Activated CD8-positive, alpha-beta memory T cell treated with anti-CD3 and anti-CD28 coated beads for 1 hour (primary cell): ENCODE measurements around the gene PNLIPRP2.

ENCODE experiments used
- DNase-seq, 2 donors: peaks; one replicate each; pipeline ENCODE4 v3.0.0-alpha.2; 2020; ENCODE audit warnings: low read depth in 1 of 2; ENCODE audit errors: extremely low read depth in 1 of 2

Gene PNLIPRP2

DNA sequence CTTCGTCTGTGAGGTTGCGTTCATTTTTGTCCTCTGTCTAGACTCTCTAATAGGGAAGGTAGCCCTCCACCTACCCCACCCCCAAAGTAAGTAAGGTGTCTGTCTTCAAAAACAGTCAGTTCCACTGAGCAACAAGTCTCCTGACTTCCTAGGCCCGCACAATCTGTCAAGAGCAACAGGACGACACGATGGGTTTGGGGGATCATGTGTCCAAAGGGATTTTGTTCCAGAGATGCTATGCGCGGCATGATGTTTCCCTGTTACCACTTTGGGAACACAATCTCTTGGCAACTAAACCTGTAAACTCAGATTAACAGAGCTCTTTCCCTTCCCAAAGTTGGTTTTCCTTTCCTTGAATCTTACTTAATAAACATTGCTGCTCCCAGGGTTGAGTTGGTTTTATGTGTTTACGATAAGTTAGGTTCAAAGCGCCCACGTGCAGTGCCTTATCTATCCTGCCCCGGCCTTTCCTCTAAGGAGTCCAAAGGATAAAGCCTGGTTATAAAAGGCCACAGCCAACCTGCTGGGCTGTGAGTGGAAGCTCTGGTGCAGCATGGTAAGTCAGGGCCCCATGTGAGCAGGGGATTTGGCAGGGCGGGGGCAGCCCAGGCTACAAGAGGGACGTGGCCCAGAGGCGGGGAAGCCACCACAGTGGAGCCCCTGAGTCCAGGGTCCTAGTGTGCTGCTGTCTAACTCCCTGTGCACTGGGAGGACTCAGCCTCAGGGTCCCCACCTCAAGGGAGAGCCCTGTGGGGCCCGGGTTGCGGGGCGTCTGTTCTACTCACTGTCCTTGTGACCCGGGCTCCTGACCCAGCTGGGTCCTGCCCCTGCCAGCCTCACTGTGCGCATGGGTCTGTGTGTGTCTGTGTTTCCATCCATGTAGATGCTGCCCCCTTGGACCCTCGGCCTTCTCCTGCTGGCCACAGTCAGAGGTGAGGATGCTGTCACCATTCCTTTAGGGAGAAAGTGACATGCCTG lies at the start of gene PNLIPRP2:
PNLIPRP2 (plus strand) TSS at position 531 of the 978 bp plus-strand sequence.
- no peak for DNase-seq

DNA sequence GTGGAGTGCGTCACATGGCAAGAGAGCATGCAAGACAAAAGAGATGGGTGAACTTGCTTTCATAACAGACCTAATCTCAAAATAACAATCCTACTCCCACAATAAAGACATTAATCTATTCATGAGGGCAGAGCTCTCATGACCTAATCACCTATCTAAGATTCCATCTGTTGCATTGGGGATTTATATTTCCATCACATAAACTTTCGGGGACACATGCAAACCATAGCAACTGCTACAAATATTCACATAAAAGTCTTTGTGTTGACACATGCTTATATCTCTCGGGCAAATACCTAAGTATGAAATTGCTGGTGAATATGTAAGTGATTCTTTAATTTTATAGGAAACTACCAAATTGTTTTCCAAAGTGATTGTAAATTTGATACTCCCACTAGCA lies 46.0 kb upstream of the PNLIPRP2 start:
- no peak for DNase-seq

DNA sequence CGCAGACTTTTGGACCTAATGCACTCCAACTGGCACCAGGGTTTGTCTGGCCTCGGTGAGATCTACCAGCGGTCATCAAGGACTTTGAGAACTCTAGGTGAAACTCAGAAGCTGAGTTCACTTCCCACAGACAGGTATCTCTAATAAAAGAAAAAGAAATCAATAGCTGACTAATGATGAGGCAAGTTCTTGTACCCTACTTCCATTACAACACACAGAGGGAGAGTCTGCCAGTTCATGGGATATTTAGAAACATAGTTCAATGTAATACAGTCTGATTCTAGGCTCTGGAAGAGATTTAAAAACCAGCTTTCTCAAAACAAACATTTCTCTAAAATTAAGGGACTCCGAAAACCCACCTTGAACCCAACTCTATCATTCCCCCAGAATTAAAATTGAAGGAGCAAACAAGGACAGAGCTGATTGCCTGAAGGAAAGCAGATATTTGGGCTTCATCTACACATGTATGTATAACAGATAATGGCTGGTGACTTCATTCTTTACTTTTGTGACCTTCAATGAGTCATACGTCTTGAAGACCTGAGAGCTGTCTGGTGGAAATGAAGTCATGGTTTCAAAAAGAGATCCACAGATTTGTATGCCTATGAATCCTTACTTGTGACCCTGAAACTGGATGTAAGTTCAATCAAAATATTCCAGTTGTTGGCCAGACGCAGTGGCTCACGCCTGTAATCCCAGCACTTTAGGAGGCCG lies 32.7 kb upstream of the PNLIPRP2 start:
- DNase-seq, result no peak

DNA sequence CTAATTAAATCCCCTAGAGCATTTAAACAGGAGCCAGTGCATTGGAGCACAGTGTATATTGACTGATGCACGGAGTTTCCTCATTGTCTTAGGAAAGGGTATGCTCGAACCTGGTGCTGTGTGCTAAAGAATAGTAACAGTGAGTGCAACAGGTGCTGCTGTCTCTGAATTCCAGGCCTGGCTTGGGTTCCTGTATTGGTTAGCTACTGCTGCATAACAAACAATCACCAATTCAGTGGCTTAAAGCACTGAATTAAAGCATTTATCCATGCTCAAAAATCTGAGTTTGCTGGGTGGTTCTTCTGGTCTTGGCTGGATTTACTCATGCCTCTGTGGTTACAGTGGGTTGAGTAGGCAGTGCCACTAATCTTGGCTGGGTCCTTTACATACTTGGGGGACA lies 31.8 kb upstream of the PNLIPRP2 start:
- no peak for DNase-seq

DNA sequence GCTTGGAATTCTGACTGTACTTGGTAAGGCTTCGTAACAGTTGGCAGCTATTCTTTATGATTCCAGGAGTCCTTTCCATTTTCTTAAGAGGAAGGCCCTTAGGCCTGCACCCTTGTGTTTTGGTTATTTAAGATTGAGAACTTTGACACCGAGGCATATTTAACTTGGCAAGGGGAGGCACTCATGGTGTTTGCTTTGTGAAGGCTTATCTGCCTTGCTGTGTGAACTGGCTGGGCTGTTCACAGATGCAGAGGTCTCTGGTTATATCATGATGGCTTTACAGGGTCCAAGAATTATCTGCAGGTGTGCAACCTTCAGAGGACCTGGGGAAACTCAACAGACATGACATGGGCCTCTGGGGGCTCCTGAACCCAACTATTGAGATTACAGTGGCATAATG lies 30.8 kb upstream of the PNLIPRP2 start:
- DNase-seq, result no peak

DNA sequence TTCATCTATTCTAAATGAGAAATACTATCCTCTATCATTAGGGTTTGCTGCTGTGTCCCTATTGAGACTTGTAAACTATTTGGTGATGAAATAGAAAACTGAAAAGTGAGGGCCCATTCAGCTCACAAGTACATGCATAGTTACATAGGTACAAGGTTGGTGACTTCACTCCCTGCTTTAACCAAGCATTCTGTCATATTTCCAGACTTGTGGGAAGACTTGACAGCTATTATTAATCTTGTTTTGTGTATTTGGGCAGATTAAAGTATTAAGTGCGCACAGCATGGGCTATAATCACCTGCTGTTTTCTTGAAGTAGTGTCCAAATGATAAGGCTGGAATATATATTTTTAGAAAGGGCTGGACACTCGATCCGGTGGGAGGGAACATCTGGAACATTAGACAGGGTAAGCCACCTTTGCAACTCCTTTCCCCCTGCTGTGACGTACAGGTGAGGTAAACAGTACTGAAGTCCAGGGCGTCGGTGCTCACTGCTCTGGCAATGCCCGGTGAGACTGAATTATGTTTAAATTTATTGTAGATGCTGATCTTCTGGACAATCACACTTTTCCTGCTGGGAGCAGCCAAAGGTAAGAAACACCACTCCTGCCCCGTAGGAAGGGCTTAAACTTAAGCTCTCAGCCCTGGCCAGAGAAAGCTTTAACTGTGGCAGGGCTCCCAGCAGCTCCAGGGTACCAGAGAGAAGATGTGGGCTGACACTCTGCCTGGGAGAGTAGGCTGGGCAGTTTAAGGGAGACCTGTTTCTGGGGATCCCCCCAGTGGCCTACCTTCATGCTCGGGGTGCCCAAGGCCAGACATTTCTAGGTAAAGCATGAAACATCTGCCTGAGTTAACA lies 29.9 kb upstream of the PNLIPRP2 start, which contains the start of gene PNLIPRP1:
PNLIPRP1 (plus strand) TSS at position 370 of the 855 bp plus-strand sequence; CDS start at position 541, 171 bp downstream.
- DNase-seq, result no peak

DNA sequence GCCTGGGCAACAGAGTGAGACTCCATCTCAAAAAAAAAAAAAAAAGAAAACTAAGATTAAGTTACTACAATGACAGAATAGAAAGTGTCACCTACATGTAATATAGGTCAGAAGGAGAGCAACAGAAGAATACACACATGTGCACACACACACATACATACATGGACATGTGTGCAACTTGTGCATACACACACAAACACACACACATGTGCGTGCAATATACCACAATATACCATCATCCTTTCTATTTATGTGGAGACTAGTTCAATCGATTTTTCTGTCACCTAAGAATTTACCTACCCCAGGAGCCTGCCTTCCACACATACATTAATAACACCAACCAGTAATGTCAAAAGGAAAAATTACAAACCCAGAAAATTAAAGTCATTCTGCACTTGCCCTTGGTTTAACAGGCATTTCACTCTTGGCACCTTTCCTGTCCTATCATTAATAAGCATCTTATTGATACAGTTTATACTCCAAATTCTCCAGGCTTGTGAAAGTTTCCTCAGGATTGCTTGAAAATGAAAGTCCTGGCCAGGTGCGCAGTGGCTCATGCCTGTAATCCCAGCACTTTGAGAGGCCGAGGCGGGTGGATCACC lies 27.5 kb upstream of the PNLIPRP2 start:
- DNase-seq, result no peak

DNA sequence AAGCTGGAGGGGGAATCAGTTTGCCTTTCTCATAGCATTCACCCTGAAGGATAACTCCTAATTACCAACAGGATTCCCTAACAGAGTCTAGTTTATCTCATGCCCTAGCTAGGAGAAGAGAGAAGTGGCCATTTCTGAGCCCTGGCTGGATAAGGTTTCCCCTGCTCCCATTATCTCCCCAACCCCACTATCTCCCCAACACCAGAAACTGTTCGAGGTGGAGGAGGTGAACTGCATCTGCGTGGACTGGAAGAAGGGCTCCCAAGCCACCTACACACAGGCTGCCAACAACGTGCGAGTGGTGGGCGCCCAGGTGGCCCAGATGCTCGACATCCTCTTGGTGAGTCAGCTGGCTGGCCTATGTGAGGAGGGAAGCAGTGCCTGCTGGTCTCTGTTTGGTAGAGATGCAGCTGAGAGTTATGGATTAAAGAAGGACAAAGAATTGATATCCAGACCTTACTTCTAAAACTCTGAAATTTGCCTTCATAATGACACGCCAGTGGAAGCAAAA lies 26.2 kb upstream of the PNLIPRP2 start:
- no peak for DNase-seq

DNA sequence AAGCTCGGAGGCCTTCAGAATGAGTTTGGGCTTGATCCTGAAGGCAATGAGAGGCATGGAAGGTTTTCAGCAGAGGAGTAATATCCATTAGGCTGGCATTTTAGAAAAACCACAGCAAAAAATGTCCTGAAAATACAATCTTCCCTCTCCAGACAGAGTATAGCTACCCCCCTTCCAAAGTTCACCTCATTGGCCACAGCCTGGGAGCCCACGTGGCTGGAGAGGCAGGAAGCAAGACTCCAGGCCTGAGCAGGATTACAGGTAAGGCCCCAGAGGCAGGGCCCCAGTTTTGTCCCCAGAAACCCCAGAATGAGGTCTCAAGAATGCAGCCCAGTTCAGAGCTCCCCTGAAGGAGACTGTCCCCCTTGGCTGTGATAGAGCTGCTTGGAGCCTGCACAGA lies 24.7 kb upstream of the PNLIPRP2 start:
- DNase-seq, result no peak

DNA sequence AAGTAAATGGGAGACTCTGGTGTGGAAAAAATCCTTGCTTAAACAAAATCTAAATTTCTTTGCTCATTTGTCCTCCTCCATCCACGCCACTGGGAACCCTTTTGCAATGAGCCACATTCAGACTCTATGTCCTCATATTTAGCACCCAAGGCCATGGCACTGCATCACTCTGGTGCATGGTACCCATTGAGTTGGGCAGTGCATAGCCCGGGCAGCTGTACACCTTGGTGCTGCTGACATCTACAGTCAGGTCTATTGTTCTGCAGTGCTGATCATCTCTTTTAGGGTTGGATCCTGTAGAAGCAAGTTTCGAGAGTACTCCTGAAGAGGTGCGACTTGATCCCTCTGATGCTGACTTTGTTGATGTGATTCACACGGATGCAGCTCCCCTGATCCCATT lies 23.2 kb upstream of the PNLIPRP2 start:
- DNase-seq, result no peak

DNA sequence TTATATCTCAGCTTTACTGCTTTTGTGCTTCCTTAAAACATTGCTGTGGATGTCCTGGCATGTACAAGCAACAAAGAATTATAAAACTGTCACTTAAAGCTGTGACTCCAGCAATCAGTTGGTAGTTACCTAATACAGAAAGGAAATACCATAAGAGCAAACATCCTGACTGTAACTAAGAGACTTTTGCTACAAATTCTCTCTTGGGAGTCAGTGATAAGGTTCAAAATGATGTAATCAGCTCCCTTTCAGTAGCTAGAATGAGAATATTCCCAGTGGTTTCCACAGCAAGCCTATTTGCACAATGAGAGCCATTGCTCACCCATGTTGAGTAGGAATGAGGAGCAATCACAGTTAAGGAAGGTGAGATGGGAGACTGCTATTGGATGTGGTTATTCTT lies 22.4 kb upstream of the PNLIPRP2 start:
- no peak for DNase-seq

DNA sequence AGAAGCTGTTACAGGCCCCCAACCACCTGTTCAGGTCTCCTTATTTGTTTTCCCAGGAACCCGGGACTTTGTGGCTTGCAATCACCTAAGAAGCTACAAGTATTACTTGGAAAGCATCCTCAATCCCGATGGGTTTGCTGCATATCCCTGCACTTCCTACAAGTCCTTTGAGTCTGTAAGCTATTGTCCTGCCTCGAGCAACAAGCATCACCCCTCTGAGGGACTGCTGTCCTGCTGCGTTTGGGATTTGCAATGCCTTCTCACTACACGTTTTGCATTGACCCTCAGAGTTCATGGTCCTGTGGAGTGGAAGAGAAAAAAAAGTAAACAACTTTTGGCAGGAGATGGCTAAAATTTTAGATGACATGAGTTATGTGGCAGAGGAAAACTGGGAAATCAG lies 20.8 kb upstream of the PNLIPRP2 start:
- no peak for DNase-seq

DNA sequence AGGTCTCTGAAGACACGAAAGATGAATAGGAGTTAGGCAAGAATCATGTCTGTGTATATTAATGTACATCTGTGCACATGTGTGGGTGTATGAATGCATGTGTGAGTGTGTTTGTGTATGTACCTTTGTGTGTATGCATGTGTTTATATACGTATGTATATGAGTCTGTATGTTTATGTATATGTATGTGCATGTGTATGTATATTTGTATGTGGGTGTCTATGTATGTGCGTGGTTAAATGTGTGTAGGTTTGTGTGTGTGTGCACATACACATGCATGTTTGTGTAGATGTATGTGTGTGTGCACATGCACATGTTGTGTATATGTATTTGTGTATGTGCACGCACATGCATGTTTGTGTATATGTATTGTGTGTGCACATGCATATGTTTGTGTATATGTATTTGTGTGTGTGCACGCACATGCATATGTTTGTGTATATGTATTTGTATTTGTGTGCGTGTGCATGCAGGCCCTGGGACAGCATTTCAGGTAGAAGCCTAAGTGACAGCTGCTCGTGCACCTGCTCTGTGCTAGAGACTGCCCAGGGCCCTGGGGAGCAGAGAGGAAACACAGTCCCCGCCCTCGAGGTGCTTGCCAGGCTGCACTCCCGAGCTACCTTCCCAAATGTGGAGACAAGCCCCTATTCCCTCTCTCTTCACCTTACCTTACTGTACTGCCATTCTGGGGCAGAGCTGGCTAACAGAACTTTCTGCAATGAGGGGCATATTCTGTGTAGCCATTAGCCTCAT lies 17.9 kb upstream of the PNLIPRP2 start:
- no peak for DNase-seq

DNA sequence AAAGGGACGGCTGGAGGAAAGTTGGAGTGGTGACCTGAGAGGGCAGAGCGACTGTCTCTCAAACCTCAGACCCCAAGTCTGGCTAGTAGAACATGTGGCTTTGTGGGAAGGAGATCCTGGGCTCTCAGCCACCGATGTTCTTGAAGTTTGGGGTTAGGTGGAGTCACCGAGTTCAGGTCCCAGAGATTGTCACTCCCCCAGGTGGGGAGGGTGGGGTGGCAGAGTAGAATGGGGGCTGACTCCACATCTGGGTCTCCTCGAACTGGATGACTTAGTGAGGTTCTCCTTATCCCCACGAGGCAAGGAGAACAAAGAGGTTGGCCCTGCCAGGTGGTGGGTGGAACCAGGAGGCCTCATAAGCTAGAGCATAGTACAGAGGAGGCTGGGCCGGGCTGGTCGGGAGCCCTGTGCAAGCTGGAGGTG lies 14.7 kb upstream of the PNLIPRP2 start:
- no peak for DNase-seq

DNA sequence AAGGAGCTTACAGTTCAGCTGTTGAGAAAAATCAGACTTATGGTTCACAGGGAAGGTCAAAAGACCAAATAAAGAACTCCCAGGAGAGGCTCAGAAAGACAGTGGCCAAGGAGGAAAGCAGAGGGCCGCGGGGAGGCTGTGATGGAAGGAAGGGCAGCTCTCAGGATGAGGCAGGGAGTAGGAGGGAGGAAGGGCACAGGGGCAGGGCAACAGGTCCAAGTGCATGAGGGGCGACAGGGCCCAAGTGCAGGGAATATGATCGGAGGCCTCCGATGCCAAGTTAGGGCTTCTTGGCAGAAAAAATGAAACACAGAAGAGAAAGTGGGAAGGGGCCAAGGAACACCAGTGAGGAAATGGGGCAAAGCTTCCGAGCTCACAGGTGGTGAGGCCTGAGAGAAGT lies 13.4 kb upstream of the PNLIPRP2 start:
- DNase-seq, result no peak

DNA sequence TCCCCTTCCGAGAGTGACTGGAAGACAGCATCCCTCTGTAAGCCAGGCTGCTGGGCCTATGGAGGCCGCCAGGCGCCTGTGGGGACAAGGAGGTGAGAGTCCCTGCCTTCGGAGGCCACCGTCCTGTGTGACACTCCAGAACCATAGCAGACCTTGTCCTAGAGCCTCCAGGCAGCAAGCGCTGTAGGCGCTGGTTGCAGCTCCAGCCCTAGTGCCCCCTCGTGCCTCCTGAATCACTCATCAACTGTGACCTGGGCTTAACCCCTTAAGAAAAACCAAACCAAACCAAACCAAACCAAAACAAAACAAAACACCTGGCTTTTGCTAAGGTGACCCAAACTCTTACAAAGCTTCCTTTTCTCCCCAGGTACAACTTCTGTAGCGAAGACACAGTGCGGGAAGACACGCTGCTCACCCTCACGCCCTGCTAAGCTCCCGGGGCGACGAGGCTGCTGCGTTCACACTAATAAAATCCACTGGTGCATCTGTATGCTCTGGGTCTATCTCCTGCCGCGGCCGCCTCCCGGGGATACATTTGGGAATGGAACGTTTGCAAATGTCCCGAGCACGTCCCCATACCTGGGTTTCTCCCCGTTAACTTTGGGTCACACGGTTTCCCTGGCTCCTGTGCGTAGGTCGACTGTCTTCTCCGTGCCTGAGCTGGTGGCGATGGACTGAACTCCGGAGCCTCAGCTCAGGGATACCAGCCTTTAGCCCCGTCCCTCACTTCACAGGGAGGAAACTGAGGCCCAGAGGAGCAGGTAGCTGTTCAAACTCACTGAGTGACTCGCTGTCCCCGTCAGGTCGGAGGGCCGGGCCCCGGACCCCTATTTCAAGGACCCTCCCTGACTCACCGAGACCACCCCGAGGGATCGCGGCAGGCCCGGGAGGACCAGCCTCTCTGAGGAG lies 11.8 kb upstream of the PNLIPRP2 start:
- DNase-seq, result no peak

DNA sequence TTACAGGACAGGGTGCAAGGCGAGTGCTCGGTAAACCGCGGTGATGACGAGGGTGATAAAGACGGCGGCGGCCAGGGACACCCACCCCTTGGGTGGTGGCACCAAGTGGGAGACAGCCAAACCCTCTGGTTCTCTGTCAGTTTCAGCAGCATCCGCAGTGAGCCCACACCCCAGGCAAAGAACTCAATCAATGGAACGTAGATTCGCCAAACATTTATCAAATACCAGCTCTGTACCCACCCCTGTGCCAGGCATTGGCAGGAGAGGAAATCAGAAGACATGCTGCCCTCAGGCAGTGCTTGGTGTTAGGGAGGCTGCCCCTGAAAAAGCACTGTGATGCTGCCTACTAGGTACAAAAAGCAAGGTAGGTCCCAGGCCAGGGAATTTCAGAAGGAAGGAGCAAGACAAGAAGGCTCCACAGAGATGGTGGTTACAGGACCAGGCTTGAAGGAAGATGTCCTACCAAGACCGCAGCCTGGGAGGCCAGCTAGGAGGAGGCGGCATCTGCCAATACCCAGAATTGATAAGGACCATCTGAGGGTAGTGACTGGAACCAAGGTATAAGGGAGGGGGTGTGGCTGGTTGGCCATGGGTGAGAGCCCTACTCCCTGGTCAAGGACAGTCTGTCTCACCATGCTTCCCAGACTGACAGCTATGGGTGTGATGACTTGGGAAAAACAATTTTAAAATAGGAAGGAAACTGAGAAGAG lies 10.2 kb upstream of the PNLIPRP2 start:
- DNase-seq, result no peak

DNA sequence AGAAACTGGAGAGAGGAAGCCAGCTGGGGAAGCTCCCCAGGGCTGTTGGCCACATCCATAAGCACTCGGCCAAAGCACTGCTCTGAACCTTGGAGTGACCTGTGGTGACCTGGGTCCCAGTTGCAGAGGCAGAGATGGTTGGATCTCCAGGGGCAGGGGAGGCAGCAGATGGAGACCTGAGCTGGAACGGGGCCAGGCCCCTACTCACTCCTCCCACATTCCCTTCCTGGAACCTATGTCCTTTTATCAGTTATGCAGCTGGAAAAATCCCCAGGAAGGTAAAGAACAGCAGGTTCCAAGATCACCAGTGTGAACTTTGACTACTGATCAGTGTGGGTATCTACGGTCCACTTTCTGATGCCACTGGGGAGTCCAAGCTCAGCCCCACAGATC lies 9.6 kb upstream of the PNLIPRP2 start:
- no peak for DNase-seq
